Measurements from ENCODE around the gene MEN1.
A peak's percentile ranks its signal among the peaks of the same experiment; 100 is the strongest.
"Not testable (repeated sequence)": the region's sequence is repeated elsewhere in the genome, so short reads cannot be mapped to it uniquely, and the experiment has no call there.

Gene MEN1

GRCh38 chr11:64810271-64810890, at the start of gene MEN1:
TSS of gene MEN1 (minus strand) at chr11:64810551. CDS start at chr11:64810109, 442 bp downstream.
- peak; percentile 97 for DNase-seq

GRCh38 chr11:64859542-64860414, 49.4 kb upstream of the MEN1 start:
- no peak for DNase-seq

GRCh38 chr11:64858467-64859263, 48.3 kb upstream of the MEN1 start:
- no peak for DNase-seq

GRCh38 chr11:64857485-64857884, 47.1 kb upstream of the MEN1 start:
- no peak for DNase-seq

- DNase-seq = peak; percentile 50
Measured at GRCh38 chr11:64856382-64857227, 46.3 kb upstream of the MEN1 start.

- no peak for DNase-seq
Measured at GRCh38 chr11:64855596-64856304, 45.4 kb upstream of the MEN1 start.

- DNase-seq = no peak
Measured at GRCh38 chr11:64854534-64855502, 44.5 kb upstream of the MEN1 start.

GRCh38 chr11:64854157-64854533, 43.8 kb upstream of the MEN1 start:
- DNase-seq = no peak

- DNase-seq = no peak
Measured at GRCh38 chr11:64853709-64854108, 43.4 kb upstream of the MEN1 start.

- DNase-seq = no peak
Measured at GRCh38 chr11:64852804-64853509, 42.6 kb upstream of the MEN1 start.

GRCh38 chr11:64851831-64852351, 41.5 kb upstream of the MEN1 start:
- no peak for DNase-seq

- no peak for DNase-seq
Measured at GRCh38 chr11:64850979-64851567, 40.7 kb upstream of the MEN1 start.

- DNase-seq = no peak
Measured at GRCh38 chr11:64849598-64850356, 39.4 kb upstream of the MEN1 start.

GRCh38 chr11:64848826-64849597, 38.7 kb upstream of the MEN1 start:
- no peak for DNase-seq

- DNase-seq = no peak
Measured at GRCh38 chr11:64848214-64848825, 38.0 kb upstream of the MEN1 start.

GRCh38 chr11:64846998-64847666, 36.8 kb upstream of the MEN1 start:
- DNase-seq = peak; percentile 89

- DNase-seq = not testable (repeated sequence)
Measured at GRCh38 chr11:64845776-64846129, 35.4 kb upstream of the MEN1 start.

All from midbrain (tissue), 1 donor.